Astrocyte of the spinal cord (primary cell): Measurements from ENCODE around the gene ELOF1.
"Not testable (repeated sequence)": the region's sequence is repeated elsewhere in the genome, so short reads cannot be mapped to it uniquely, and the experiment has no call there.

Source experiments
- DNase-seq: peaks from one replicate; pipeline ENCODE4 v3.0.0; 2011; ENCODE audit warnings: low read depth, low spot score
- H3K4me3 ChIP-seq: 2 replicates; pipeline ENCODE4 v1.5.1; 2011; ENCODE audit warnings: low read depth, mild to moderate bottlenecking, low read length, moderate library complexity
- in situ Hi-C: cut with HindIII; loops from 2 replicates; pipeline ENCODE4 v1.10.0; 2017; ENCODE audit warnings: low sequenced_read_pairs
- TF ChIP-seq, protein P1 (sequence below): IDR thresholded peaks from 2 replicates; pipeline ENCODE4 v1.5.1; 2012; ENCODE audit warnings: low read depth, mild to moderate bottlenecking, low read length, inconsistent platforms

The ELOF1 gene

DNA sequence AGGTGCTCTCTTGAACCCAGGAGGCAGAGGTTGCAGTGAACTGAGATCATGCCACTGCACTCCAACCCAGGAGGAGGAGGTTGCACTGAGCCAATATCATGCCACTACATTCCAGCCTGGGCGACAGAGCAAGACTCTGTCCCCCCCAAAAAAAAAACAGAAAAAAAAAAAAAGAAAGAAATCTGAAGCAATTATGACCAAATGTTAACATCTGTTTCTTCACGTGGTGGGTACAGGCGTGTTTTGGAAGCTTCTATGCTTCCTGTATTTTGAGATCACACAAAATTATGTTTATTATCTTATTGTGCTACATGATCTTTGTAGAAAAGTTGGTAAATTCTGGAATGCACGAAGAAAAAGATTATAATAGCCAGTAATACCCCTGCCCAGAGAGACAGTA, 21.1 kb upstream of the ELOF1 start:
- in situ Hi-C loops, result no loop called here
- TF ChIP-seq, protein P1, sequence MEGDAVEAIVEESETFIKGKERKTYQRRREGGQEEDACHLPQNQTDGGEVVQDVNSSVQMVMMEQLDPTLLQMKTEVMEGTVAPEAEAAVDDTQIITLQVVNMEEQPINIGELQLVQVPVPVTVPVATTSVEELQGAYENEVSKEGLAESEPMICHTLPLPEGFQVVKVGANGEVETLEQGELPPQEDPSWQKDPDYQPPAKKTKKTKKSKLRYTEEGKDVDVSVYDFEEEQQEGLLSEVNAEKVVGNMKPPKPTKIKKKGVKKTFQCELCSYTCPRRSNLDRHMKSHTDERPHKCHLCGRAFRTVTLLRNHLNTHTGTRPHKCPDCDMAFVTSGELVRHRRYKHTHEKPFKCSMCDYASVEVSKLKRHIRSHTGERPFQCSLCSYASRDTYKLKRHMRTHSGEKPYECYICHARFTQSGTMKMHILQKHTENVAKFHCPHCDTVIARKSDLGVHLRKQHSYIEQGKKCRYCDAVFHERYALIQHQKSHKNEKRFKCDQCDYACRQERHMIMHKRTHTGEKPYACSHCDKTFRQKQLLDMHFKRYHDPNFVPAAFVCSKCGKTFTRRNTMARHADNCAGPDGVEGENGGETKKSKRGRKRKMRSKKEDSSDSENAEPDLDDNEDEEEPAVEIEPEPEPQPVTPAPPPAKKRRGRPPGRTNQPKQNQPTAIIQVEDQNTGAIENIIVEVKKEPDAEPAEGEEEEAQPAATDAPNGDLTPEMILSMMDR, result no peak
- no peak overlapping the region for H3K4me3 ChIP-seq
- no peak for DNase-seq

DNA sequence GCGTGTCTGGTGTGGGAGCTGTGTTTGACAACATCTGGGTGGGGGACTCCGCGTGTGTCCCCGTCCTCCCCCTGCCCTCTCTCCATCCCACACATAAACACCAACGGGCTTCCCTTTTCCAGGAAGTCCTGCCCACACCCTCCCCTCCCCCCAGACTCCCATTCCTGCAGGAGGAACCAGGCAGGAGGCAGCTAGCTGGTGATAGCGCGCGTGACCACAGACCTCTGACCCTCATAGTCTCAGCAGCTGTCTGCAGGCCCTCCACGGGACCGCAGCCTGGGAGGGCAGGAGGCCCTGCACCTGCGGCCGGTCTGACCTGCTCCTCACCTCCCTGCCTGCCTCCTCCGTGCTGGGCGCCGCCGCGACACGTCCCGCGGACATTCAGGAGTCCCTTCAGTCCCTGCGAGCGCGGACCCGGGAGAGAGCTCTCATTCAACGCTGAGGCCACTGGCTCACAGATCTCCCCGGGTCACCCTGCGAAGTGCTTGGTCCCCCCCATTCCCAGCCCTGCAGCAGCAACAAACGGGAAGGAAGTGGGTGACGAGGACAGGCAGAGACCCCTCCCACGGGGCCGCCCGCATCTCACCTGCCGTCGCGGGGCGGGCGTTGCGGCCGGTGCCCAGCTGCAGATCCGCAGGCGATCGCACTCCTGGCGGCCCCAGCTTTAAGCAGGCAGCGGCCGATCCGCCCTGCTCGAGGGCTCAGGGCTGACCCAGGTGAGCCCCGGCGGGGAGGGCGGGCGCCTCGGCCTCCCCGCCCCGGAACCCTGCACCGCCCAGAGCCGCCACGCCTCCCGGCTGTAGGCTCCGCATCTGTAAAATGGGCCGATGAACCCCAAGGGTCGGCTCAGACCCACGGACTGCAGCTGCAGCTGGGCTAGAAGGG, 19.5 kb upstream of the ELOF1 start:
- H3K4me3 ChIP-seq, result no peak overlapping the region
- no peak for DNase-seq
- TF ChIP-seq, protein P1, result no peak
- in situ Hi-C loops, result no loop called here

DNA sequence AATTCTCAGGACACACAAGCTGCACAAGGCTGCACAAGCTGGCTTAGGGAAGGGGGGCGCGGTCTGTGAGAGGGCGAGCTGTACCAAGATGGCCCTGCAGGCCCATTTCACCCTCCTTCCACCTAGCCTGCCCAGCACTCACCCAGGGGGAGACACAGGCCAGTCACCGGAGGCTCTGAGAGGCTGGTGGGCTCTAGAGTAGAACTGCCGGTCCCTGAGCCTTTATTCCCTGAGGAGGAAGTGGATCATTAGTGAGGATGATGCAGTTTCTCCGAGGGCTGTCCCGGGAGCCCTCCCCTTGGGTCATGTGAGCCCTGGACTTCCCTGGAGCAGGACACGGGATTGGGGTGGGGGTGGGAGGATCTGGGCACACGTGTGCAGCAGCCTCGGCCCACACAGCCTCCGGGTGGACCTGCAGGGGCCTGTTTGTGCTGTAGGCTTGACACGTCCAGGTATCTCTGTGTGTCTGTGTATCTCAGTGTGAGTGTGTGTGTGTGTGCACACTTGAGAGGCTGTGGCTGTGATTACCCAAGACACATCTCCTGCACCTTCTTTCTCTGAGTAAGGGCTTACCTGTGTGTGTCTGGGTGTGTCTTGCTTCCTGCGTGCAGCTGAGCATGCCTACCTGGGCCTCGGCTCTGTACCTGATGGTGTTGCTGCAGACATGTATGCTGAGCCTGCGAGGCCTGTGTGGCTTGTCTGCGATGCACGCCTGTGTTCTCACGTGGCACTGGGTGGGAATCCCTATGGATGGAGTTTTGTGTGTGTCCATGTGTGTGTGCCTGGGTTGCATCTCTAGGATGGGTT, 18.6 kb upstream of the ELOF1 start, which contains the start of gene ACP5:
TSS of gene ACP5 (minus strand) at position 195 of the 807 bp plus-strand sequence. CDS start 328 bp downstream, outside the sequence.
- in situ Hi-C loops, result no loop called here
- TF ChIP-seq, protein P1, result no peak
- no peak for DNase-seq
- no peak within 1 kb of the TSS for H3K4me3 ChIP-seq

DNA sequence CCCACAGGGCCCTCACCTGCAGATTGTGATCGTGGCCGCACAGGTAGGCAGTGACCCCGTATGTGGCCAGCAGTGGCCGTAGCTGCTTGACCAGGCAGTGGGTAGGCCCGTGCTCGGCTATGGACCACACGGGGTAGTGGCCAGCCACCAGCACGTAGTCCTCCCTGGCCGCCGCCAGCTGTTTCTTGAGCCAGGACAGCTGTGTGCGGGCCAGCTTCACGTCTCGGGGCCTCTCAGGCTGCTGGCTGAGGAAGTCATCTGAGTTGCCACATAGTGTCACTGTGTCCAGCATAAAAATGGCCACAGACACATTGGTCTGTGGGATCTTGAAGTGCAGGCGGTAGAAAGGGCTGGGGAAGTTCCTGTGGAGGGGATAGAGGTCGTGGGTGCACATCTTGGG, 17.2 kb upstream of the ELOF1 start:
- DNase-seq, result no peak
- H3K4me3 ChIP-seq, result no peak overlapping the region
- in situ Hi-C loops, result no loop called here
- TF ChIP-seq, protein P1, result no peak

DNA sequence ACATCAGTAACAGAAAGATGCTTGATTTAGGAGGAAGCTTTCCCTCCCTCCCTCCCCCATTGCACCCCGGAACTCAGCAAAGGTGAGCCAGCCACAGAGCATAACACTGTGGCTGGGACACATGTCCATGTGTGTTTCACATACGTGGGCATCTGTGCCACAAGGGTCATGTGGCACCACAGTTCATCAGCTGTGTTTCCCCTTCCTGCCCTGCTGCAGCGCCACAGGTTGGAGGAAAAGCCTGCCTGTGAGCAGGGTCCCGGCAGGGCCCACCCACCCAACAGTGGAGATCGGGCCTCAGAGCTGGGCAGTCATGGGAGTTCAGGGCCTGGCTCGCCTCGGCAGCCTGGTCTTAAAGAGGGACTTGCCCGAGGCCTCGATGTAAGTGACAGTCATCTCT, 15.7 kb upstream of the ELOF1 start:
- in situ Hi-C loops, result no loop called here
- H3K4me3 ChIP-seq, result no peak overlapping the region
- TF ChIP-seq, protein P1, result no peak
- no peak for DNase-seq

DNA sequence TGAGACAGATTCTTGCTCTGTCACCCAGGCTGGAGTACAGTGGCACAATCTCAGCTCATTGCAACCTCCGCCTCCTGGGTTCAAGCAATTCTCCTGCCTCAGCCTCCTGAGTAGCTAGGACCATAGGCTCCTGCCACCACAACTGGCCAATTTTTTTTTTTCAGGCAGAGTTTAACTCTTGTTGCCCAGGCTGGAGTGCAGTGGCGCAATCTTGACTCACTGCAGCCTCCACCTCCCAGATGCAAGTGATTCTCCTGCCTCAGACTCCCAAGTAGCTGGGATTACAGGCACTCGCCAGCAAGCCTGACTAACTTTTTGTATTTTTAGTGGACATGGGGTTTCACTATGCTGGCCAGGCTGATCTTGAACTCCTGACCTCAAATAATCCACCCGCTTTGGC, 14.7 kb upstream of the ELOF1 start:
- DNase-seq, in situ Hi-C loops, H3K4me3 ChIP-seq: not testable (repeated sequence)

DNA sequence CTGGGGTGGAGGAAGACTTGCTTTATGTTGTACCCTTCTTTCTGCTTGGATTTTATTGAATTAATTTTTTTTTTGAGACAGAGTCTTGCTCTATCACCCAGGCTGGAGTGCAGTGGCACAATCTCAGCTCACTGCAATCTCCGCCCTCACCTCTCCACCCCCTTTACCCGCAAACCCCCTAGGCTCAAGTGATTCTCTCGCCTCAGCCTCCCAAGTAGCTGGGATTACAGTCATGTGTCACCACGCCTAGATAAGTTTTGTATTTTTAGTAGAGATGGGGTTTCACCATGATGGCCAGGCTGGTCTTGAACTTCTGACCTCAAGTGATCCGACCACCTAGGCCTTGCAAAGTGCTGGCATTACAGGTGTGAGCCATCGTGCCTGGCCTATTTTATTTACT, 14.3 kb upstream of the ELOF1 start:
- H3K4me3 ChIP-seq, DNase-seq, in situ Hi-C loops: not testable (repeated sequence)
